ENCODE measurements around the gene VPS35.

DNA sequence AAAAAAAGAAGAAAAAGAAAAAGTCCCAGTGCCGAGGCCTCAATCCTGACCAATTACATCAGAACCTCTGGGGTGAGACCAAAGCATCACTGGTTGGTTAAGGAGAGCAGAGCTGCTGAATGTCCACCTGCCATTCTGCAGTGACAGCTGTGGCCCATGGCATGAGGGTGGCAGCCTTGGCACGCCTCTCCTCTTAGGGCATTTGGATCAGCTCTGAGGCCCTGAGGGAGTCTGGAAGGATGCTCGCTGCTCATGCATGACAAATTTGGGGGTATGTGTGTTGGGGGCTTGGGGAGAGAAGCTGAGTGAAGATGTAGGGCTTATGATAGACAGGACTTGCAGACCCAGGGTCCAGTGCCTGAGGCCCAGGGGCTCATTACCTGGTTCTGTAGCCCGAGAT lies 32.9 kb upstream of the VPS35 start:
- TF ChIP-seq CTBP1 (IDR thresholded peaks at IDR 0.05; ENCODE audit: borderline replicate concordance): no peak
- TF ChIP-seq ARNT (IDR thresholded peaks at IDR 0.05): no peak
- no peak for TF ChIP-seq FOXK2 (IDR thresholded peaks at IDR 0.05)
- TF ChIP-seq BHLHE40 (IDR thresholded peaks at IDR 0.05; ENCODE audit: borderline replicate concordance): no peak
- no peak for TF ChIP-seq SP1 (IDR thresholded peaks at IDR 0.05)
- no peak for TF ChIP-seq TARDBP (IDR thresholded peaks at IDR 0.05)
- TF ChIP-seq, protein P1, sequence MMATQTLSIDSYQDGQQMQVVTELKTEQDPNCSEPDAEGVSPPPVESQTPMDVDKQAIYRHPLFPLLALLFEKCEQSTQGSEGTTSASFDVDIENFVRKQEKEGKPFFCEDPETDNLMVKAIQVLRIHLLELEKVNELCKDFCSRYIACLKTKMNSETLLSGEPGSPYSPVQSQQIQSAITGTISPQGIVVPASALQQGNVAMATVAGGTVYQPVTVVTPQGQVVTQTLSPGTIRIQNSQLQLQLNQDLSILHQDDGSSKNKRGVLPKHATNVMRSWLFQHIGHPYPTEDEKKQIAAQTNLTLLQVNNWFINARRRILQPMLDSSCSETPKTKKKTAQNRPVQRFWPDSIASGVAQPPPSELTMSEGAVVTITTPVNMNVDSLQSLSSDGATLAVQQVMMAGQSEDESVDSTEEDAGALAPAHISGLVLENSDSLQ (IDR thresholded peaks at IDR 0.05): no peak
- no peak for TF ChIP-seq LEF1 (IDR thresholded peaks at IDR 0.05; ENCODE audit: borderline replicate concordance)
- no peak for TF ChIP-seq NFRKB (IDR thresholded peaks at IDR 0.05)
